Gastroesophageal sphincter (tissue), 4 donors: ENCODE data around the gene DBH. TPM values are rescaled to one million over a fixed set of nuclear protein-coding genes. Genes with fewer than 3 reads are reported as not detected.

Experiments used
- ATAC-seq: fragments of 150-250 bp; one replicate; pipeline ENCODE4 v1.9.1; 2016; ENCODE audit warnings: mild to moderate bottlenecking, moderate library complexity
- H3K27ac ChIP-seq, 4 donors: fragments of 200-600 bp; sonication (generic) in 3 of 4; 1 replicate in 3 of 4; 2 replicates in 1 of 4; pipeline ENCODE4 v1.5.1; 2016 to 2019
- H3K27me3 ChIP-seq: fragments of 200-600 bp; sonication (generic); one replicate; pipeline ENCODE4 v1.5.1; 2019
- H3K36me3 ChIP-seq, 2 donors: fragments of 200-600 bp; sonication (generic); one replicate each; pipeline ENCODE4 v1.5.1; 2019; ENCODE audit warnings: control low read depth in 1 of 2
- H3K4me1 ChIP-seq, 3 donors: fragments of 200-600 bp; sonication (generic); 1 replicate in 2 of 3; 2 replicates in 1 of 3; pipeline ENCODE4 v1.5.1; 2016 to 2019; ENCODE audit warnings: control low read depth in 2 of 3
- H3K4me3 ChIP-seq, 2 donors: fragments of 200-600 bp; sonication (generic); one replicate each; pipeline ENCODE4 v1.5.1; 2019; ENCODE audit warnings: mild to moderate bottlenecking in 1 of 2, moderate library complexity in 1 of 2
- H3K9me3 ChIP-seq, 3 donors: fragments of 200-600 bp; sonication (generic); one replicate each; pipeline ENCODE4 v1.5.1; 2017 to 2019; ENCODE audit warnings: control low read depth in 2 of 3
- EP300 ChIP-seq: sonication (generic); formaldehyde crosslinking; IDR thresholded peaks from one replicate; pipeline ENCODE4 v1.6.1; 2017; ENCODE audit warnings: antibody characterized with exemption, mild to moderate bottlenecking
- POLR2A ChIP-seq, 2 donors: fragments of 450-650 bp; IDR thresholded peaks; one replicate each; pipeline ENCODE4 v1.6.1; 2017; ENCODE audit warnings: antibody characterized with exemption in 2 of 2, mild to moderate bottlenecking in 2 of 2, moderate library complexity in 1 of 2
- POLR2AphosphoS5 ChIP-seq: sonication (generic); formaldehyde crosslinking; IDR thresholded peaks from one replicate; pipeline ENCODE4 v1.6.1; 2017; ENCODE audit warnings: antibody characterized with exemption
- WGBS, 2 donors: methylation state at CpG; one replicate each; pipeline ENCODE4 v1.1.5; 2018; ENCODE audit warnings: low coverage in 1 of 2; 5-methylcytosine and 5-hydroxymethylcytosine counted together
- total RNA-seq, 4 donors: library from RNA; depleted of rRNA; stranded (reverse); fragments of >200 nt; gene quantifications; one replicate each; pipeline ENCODE4 v1.1.0, GENCODE V29; 2016
- TF ChIP-seq, protein P1 (sequence below), 4 experiments: fragments of 200-600 bp in 2 of 4; fragments of 450-650 bp in 2 of 4; sonication (generic) in 1 of 4; IDR thresholded peaks; one replicate each; pipeline ENCODE4 v1.5.1; 2017 to 2019; ENCODE audit warnings: antibody characterized with exemption in 4 of 4, mild to moderate bottlenecking in 2 of 4, moderate library complexity in 2 of 4

DBH gene
- total RNA-seq, 4 donors from 2014 or later, result not detected

DNA sequence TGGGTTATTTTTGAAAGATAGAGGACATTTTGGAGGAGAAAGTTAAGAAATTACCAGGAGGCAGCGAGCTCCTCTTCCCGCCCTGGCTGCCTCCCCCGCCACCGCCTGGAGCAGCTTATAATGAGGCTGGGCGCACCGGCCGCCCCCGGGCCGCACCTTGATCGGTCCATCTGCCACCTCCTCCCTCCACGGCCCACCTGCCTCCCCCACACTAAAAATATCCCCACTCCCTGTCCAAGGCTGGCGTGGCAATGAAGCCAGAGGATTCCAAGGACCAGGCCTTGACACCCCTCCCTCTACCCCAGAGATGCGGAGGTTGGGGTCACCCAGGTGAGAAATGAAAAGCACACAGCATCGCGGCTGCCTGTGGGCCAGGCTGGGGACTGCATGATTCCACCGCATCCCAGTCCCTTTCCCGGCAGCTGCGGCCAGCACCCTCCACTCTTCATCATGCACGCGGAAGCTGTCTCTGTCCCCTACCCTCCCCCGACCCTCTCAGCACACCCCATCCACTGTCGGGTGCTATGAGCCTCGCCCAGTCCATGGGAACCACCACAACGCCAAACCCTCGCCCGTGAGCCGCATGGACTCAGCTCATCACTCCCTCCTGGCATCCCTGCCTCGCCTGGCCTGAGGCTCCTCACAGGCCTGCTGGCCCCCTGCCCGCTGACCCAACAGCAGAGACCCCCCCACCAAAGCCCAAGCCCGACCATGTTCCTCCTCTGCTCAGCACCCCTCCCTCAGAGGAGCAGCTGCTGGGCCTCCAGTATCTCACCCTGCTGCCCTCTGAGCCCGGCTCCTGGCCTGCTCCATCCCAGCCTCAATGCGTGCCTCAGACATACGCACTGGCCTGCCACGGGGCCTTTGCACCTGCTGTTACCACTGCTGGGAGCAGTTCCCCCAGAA is 51.9 kb downstream of the DBH start:
- TF ChIP-seq POLR2A (IDR thresholded peaks at IDR 0.05), result no peak
- TF ChIP-seq POLR2AphosphoS5, result no peak
- TF ChIP-seq, protein P1, sequence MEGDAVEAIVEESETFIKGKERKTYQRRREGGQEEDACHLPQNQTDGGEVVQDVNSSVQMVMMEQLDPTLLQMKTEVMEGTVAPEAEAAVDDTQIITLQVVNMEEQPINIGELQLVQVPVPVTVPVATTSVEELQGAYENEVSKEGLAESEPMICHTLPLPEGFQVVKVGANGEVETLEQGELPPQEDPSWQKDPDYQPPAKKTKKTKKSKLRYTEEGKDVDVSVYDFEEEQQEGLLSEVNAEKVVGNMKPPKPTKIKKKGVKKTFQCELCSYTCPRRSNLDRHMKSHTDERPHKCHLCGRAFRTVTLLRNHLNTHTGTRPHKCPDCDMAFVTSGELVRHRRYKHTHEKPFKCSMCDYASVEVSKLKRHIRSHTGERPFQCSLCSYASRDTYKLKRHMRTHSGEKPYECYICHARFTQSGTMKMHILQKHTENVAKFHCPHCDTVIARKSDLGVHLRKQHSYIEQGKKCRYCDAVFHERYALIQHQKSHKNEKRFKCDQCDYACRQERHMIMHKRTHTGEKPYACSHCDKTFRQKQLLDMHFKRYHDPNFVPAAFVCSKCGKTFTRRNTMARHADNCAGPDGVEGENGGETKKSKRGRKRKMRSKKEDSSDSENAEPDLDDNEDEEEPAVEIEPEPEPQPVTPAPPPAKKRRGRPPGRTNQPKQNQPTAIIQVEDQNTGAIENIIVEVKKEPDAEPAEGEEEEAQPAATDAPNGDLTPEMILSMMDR (IDR thresholded peaks at IDR 0.05), result no peak
- no peak for TF ChIP-seq EP300
- Histone ChIP-seq H3K4me3 (no peak overlapping the region), H3K27ac (no peak overlapping the region), H3K36me3 (no peaks in the 10 kb centered on the region), H3K4me1 (peaks cover 0 to 21% (median 0%) of the 10 kb centered on the region in 3 donors), H3K9me3 (no peaks in the 10 kb centered on the region), H3K27me3 (no peaks in the 10 kb centered on the region)
- 50 to 89% methylated on average over 2 to 18 of the region's 34 CpGs for WGBS, 2 donors
- ATAC-seq, result no peak

DNA sequence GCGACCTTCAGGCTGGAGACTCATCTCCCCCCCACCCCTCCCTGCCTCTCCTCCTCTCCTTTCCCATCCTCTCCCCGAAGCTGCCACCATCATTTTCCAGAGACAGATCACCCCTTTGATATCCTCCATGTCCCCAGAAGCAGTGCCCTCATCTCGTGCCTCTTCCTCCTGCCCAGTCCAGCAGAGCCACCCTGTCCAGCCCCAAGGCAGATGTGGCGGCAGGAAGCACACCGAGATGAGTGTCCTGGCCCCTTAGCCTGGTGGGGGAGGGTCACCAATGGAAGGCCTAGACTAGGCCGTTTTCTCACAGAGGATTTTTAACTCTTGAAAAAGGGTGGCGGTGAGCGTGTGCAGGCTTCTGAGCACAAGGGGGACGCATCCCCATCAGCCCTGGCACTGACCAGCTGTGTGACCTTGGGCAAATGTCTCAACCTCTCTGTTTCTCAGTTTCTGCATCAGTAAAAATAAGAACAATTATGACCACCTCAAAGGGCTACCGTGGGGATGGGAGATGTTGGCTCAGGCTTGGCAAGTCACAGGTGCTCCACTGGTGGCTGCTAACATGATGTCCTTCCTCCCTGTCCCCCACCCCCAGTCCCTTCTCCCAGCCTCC is 53.1 kb downstream of the DBH start:
- Histone ChIP-seq H3K36me3 (no peaks in the 10 kb centered on the region), H3K4me3 (no peak overlapping the region), H3K9me3 (no peaks in the 10 kb centered on the region), H3K27me3 (no peaks in the 10 kb centered on the region), H3K4me1 (peaks cover 0 to 9% (median 0%) of the 10 kb centered on the region in 3 donors), H3K27ac (no peak overlapping the region)
- WGBS, 2 donors, result 73 to 96% methylated on average over 3 to 4 of the region's 10 CpGs
- no peak for ATAC-seq
- TF ChIP-seq POLR2AphosphoS5, result no peak
- TF ChIP-seq, protein P1 (IDR thresholded peaks at IDR 0.05), result no peak
- no peak for TF ChIP-seq EP300
- TF ChIP-seq POLR2A (IDR thresholded peaks at IDR 0.05), result no peak

DNA sequence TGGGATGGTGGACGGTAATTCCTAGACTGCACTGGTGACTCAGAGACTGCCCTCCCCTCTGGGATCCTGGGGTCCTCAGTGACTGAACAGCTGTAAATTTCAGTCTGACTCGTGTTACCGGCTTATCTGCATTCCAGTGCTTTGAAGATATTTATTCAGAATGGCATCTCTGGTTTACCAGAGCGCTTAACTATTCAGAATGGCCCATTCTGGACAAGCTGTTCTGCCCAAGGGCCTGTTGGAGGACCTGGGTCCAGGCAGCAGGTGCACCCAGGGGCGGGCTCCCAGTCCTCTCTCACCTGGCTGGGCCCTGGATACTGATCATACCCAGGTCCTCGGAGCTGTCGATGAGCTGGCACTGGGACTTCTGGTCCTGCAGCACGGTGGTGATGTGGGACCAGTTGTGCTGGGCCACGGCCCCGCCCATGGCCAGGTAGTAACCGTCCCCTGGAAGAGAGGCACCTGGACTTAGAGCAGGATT is 54.0 kb downstream of the DBH start:
- Histone ChIP-seq H3K27me3 (no peaks in the 10 kb centered on the region), H3K4me3 (no peak overlapping the region), H3K36me3 (no peaks in the 10 kb centered on the region), H3K9me3 (no peaks in the 10 kb centered on the region), H3K4me1 (peaks cover 0 to under 1% (median 0%) of the 10 kb centered on the region in 3 donors), H3K27ac (no peak overlapping the region)
- no peak for ATAC-seq
- 91 to 94% methylated on average over 4 to 5 of the region's 11 CpGs for WGBS, 2 donors
- TF ChIP-seq POLR2A (IDR thresholded peaks at IDR 0.05) (no peak), EP300 (no peak), POLR2AphosphoS5 (no peak)
- TF ChIP-seq, protein P1 (IDR thresholded peaks at IDR 0.05), result no peak

DNA sequence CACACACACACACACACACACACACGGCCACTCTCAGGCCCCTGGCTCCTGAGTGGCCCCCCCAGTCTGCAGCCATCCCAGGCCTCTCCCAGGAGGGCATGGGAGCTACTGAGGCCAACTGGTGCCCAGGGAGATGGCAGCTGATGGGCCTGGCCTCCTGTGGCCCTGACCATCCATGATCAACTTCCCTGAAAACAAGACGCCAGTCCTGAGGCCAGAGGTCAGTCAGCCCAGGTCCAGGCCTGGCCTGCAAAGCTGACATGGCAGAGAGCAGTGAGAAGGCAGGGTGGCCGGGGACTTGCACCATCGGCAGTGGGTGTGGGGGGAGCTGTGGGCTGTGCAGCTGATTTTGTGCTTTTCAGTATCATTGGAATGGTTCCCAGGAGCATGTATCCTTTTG is 55.0 kb downstream of the DBH start:
- 75% methylated on average over 2 of the region's 4 CpGs; no CpG with 5 or more reads in 1 of the 2 donors for WGBS, 2 donors
- no peaks in the 10 kb centered on the region for H3K9me3 ChIP-seq
- H3K4me1 ChIP-seq, result no peaks in the 10 kb centered on the region
- TF ChIP-seq POLR2A (IDR thresholded peaks at IDR 0.05), result no peak
- no peak for TF ChIP-seq EP300
- TF ChIP-seq POLR2AphosphoS5, result no peak
- TF ChIP-seq, protein P1 (IDR thresholded peaks at IDR 0.05), result no peak
- no peak overlapping the region for H3K4me3 ChIP-seq
- H3K27ac ChIP-seq, result no peak overlapping the region
- no peaks in the 10 kb centered on the region for H3K36me3 ChIP-seq
- no peak for ATAC-seq
- H3K27me3 ChIP-seq, result no peaks in the 10 kb centered on the region
